HG03442 (cell line): ENCODE data around the gene CMYA5.
"Not testable (repeated sequence)": the region's sequence is repeated elsewhere in the genome, so short reads cannot be mapped to it uniquely, and the experiment has no call there.

Experiments used
- ATAC-seq: cut with Tn5 transposase; IDR thresholded peaks from one replicate; pipeline ENCODE4 v1.9.1; 2021; ENCODE audit warnings: mild to moderate bottlenecking, moderate library complexity; ENCODE audit not compliant: unreplicated experiment

Gene CMYA5

GRCh38 chr5:79689541-79690466, at the start of gene CMYA5:
CMYA5 (plus strand) TSS chr5:79689836; CDS start chr5:79689908, 72 bp downstream.
- ATAC-seq, result no peak

GRCh38 chr5:79640571-79641055, 49.0 kb upstream of the CMYA5 start:
- no peak for ATAC-seq

- no peak for ATAC-seq
These were observed 48.2 kb upstream of the CMYA5 start for GRCh38 chr5:79641414-79641813.

GRCh38 chr5:79642210-79642609, 47.4 kb upstream of the CMYA5 start:
- ATAC-seq, result no peak

- no peak for ATAC-seq
These were observed 35.8 kb upstream of the CMYA5 start for GRCh38 chr5:79653843-79654242.

GRCh38 chr5:79663212-79663611, 26.4 kb upstream of the CMYA5 start:
- ATAC-seq, result no peak

- ATAC-seq, result no peak
These were observed 22.9 kb upstream of the CMYA5 start for GRCh38 chr5:79666758-79667157.

GRCh38 chr5:79672392-79672791, 17.2 kb upstream of the CMYA5 start:
- ATAC-seq, result no peak

- ATAC-seq, result not testable (repeated sequence)
These were observed 13.3 kb upstream of the CMYA5 start for GRCh38 chr5:79676354-79676753.

- ATAC-seq, result not testable (repeated sequence)
These were observed 7.5 kb upstream of the CMYA5 start for GRCh38 chr5:79682102-79682501.

GRCh38 chr5:79684782-79685181, 4.9 kb upstream of the CMYA5 start:
- no peak for ATAC-seq

GRCh38 chr5:79685627-79686026, 4.0 kb upstream of the CMYA5 start:
- ATAC-seq, result no peak

- no peak for ATAC-seq
These were observed 2.8 kb upstream of the CMYA5 start for GRCh38 chr5:79686799-79687198.

- ATAC-seq, result no peak
These were observed 1.7 kb upstream of the CMYA5 start for GRCh38 chr5:79687889-79688288.

GRCh38 chr5:79691007-79691406, 1.4 kb downstream of the CMYA5 start:
- ATAC-seq, result no peak

- no peak for ATAC-seq
These were observed 3.0 kb downstream of the CMYA5 start for GRCh38 chr5:79692596-79692995.

- ATAC-seq, result no peak
These were observed 4.5 kb downstream of the CMYA5 start for GRCh38 chr5:79694183-79694582.

GRCh38 chr5:79694652-79695051, 5.0 kb downstream of the CMYA5 start:
- ATAC-seq, result no peak

- ATAC-seq, result no peak
These were observed 5.9 kb downstream of the CMYA5 start for GRCh38 chr5:79695526-79695925.

- ATAC-seq, result peak; percentile 39
These were observed 7.9 kb downstream of the CMYA5 start for GRCh38 chr5:79697222-79698170.

- ATAC-seq, result peak; percentile 79
These were observed 10.2 kb downstream of the CMYA5 start for GRCh38 chr5:79699763-79700400.
